Posterior vena cava (tissue), 2 donors: ENCODE measurements around the gene U2AF2. TPM values are rescaled to one million over a fixed set of nuclear protein-coding genes. Genes with fewer than 3 reads are reported as not detected.

ENCODE experiments used
- DNase-seq: peaks from one replicate; pipeline ENCODE4 v3.0.0-alpha.2; 2020; ENCODE audit warnings: low spot score
- intact Hi-C, 2 donors: fragments of 100-400 bp; cut with DNase I; formaldehyde crosslinking; loops; one replicate each; pipeline versions ENCODE4 v1.14.1 to v1.14.2; 2022 to 2023
- long read RNA-seq, 2 donors: library from polyadenylated mRNA; unstranded; transcript quantifications; one replicate each; pipeline ENCODE4 v2.0.0, GENCODE V29; 2020 to 2021
- total RNA-seq, 2 donors: library from RNA; stranded (reverse); fragmentation: NEBNext Ultra II Directional; extraction: Animal tissue kit (Norgen Biotek cat#: 25700); gene quantifications; one replicate each; pipeline ENCODE4 v1.2.1, GENCODE V29; 2021
- donor health status: DM: yes; HTN: yes; CAD: no.
- donor health status: DM: yes; HTN: yes; CAD: no.

Gene U2AF2
- total RNA-seq, result 10 to 100 TPM; 89.3 to 91.7 TPM
- long read RNA-seq, donor 1, partial matches to known transcripts, result 0 of 1 reads
- long read RNA-seq, donor 1, other reads (novel, unspliced or antisense), result 1 of 1 reads
- long read RNA-seq, donor 2, partial matches to known transcripts, result 0 of 1 reads
- long read RNA-seq, donor 2, other reads (novel, unspliced or antisense), result 1 of 1 reads

GRCh38 chr19:55654868-55655647, at the start of gene U2AF2:
U2AF2 (plus strand) TSS chr19:55655035; CDS start chr19:55655105, 70 bp downstream.
- intact Hi-C loops, result no loop called here
- peak; percentile 99 for DNase-seq

DNA sequence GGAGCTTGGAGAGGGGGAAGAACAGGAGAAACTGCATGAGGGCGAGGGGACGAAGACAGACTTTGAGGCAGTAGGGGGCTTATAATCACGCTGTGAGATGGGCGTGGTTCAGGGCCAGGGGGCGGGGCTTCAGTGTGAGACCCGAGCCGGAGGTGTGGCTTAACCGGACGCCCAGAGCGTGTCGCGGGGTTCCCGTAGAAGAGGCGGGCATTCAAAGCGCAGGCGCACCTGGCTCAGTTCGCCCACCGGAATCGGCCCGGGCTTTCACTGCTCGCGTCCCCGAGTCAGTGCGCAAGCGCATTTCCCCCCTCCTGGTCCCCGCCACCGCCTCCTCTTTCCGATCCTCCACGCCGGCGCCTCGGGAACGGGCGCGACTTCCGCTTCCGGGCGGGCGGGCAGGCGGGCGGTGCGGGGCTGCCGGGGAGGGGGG, 49.6 kb upstream of the U2AF2 start:
- intact Hi-C loops, result loop anchor here (5.0 kb wide), 1 partner anchor 88 kb away; no protein-coding TSS in a partner anchor
- DNase-seq, result peak; percentile 99

DNA sequence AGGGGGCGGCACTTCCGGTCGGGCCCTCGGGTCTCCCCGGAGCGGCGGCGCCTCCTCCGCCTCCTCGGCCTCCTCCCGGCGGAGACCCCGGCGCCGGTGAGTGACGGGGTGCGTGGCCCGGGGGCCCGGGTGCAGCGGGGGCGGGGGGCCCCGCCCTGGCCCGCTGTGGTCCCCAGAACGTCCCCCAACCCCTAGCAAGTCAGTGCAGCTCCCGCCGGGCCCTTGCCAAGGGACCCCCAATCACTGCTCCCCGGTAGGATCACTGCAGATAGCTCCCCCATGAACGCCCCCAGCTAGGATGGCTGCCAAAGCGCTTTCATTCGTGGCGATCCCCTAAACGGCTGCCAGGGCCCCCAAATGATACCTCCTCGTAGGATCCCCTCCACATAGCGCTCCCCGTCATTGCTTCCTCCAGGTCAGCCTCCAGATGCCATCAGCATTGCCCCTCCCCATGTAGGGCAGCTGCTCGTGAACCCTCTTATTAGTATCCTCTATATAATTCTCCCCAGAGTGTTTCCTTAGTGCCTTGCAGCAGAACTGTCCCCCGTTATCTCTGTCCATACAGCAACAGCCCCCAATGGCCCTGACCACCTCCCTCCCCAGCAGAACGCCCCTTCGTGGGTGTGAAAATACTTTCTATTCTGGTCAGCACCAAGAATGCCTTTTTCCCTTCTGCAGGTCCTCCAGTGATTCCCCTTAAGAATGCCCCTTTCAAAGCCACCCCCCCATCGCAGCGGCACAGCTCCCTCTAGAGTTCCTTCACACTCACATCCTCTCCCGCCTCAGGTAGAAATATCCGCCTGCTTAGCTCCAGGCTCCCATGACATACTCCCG, 49.0 kb upstream of the U2AF2 start, which contains the start of gene ZNF865:
TSS of gene ZNF865 (plus strand) at position 11 of the 834 bp plus-strand sequence. CDS start 7,972 bp downstream, outside the sequence.
- intact Hi-C loops, result loop anchor here (5.0 kb wide), 1 partner anchor 89 kb away; no protein-coding TSS in a partner anchor
- DNase-seq, result peak; percentile 93

GRCh38 chr19:55606471-55606787, 48.4 kb upstream of the U2AF2 start:
- intact Hi-C loops, result loop anchor here (5.0 kb wide), 1 partner anchor 89 kb away; no protein-coding TSS in a partner anchor
- no peak for DNase-seq

DNA sequence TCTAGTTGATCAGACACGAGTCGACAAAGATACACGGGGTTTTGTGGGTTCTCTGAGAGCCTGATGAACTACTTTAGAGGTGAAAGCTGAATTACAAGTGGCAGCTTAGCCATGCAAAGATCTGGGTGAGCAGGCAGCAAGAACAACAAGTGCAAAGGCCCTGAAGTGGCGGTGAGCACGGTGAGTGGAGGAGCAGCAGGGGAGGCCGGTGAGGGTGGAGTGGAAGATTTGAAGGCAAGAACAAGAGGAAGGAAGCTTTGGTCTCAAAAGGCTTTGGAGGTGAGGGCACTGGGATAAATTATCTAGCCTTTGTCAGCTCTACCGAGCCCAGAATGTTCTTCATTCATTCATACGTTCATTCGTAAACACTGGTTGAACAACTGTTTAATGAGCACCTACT, 48.0 kb upstream of the U2AF2 start:
- DNase-seq, result no peak
- intact Hi-C loops, result loop anchor here (5.0 kb wide), 1 partner anchor 90 kb away; no protein-coding TSS in a partner anchor

GRCh38 chr19:55609326-55609725, 45.5 kb upstream of the U2AF2 start:
- intact Hi-C loops, result loop anchor here (5.0 kb wide), 1 partner anchor 92 kb away; no protein-coding TSS in a partner anchor
- DNase-seq, result no peak

DNA sequence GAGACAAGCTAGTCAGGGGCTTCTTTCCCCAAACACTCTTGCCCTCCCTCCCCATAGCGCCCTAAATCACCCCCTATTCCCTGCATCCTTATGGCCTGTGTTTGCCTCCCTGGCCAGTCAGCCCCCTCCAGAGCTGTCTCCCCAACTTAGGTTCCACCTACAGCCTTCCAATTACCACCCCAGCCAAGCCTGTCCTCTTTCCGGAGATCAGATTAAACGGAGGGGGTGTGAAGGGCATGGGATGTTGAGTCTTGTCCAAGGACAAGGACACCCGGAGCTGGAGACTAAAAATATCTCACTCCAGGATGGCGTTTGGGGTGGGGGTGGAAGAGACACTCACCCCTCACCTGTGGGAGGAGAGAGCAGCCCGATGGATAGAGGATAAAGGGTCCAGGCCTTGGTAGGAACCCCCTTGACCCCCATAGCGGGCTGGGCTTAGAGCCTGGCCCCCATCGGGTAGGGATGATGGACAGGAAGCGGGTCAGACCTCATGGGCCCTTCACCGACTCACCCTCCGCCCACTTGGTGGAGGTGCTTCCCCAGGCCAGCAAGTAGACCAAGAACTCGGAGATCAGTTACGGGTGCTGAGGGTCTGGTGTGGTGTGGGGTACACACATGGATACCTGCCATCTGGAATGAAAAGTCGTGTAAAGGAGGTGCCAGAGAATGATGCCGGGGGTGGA, 43.4 kb upstream of the U2AF2 start:
- intact Hi-C loops, result no loop called here
- no peak for DNase-seq

DNA sequence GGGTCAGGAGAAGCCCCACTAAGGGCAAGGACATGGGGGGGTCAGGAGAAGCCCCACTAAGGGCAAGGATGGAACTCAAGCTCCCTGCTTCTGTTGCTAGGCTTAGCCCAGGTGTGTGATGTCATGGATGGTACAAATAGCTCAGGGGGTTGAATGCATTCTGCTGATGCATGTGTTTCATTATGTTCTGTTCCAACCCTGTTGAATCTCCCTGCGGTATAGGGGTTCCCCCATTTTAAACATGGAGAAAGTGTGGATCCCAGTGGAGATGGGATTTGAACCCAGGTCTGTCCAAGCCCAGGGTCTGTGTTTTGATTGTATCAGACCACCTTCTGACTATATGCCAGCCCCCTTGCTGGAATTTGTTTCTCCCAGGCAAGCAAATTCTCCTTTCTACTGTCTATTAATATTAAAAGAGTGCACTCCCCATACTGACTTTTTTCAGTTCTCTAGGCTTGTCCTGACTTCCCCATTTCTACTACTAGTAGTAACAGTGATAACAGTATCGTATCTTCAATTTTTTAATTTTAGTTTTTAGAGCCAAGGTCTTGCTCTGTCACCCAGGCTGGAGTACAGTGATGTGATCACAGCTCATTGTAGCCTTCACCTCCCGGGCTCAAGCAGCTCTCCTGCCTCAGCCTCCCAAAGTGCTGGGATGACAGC, 42.7 kb upstream of the U2AF2 start:
- intact Hi-C loops, result no loop called here
- no peak for DNase-seq

DNA sequence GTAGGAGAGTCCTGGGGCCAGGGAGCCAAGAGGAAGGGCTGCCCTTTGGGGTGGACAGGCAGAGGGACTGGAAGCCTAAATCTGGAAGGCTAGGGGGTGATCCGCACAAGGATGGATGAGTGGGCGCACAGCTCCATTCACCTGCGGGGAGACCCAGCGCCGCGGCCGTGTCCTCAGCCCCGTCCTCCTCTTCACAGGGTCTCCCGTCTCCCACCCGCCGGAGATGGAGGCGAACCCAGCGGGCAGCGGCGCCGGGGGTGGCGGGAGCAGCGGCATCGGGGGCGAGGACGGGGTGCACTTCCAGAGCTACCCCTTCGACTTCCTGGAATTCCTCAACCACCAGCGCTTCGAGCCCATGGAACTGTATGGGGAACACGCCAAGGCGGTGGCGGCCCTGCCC, 41.4 kb upstream of the U2AF2 start:
- intact Hi-C loops, result no loop called here
- DNase-seq, result no peak

GRCh38 chr19:55613930-55614710, 40.7 kb upstream of the U2AF2 start:
- intact Hi-C loops, result no loop called here
- DNase-seq, result no peak

DNA sequence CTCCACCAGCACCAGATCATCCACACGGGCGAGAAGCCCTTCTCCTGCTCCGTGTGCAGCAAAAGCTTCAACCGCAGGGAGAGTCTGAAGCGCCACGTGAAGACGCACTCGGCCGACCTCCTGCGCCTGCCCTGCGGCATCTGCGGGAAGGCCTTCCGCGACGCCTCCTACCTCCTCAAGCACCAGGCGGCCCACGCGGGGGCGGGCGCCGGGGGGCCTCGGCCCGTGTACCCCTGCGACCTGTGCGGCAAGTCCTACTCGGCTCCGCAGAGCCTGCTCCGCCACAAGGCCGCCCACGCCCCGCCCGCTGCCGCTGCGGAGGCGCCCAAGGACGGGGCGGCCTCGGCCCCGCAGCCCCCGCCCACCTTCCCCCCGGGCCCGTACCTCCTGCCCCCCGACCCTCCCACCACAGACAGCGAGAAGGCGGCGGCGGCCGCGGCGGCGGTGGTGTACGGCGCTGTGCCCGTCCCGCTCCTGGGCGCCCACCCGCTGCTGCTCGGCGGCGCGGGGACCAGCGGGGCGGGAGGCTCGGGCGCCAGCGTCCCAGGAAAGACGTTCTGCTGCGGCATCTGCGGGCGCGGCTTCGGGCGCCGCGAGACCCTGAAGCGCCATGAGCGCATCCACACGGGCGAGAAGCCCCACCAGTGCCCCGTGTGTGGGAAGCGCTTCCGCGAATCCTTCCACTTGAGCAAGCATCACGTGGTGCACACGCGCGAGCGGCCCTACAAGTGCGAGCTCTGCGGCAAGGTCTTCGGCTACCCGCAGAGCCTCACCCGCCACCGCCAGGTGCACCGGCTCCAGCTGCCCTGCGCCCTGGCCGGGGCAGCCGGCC, 39.9 kb upstream of the U2AF2 start:
- no peak for DNase-seq
- intact Hi-C loops, result no loop called here

GRCh38 chr19:55615543-55616394, 39.1 kb upstream of the U2AF2 start:
- no peak for DNase-seq
- intact Hi-C loops, result no loop called here

- intact Hi-C loops, result no loop called here
- no peak for DNase-seq
Measured at GRCh38 chr19:55616395-55616875, 38.4 kb upstream of the U2AF2 start.

DNA sequence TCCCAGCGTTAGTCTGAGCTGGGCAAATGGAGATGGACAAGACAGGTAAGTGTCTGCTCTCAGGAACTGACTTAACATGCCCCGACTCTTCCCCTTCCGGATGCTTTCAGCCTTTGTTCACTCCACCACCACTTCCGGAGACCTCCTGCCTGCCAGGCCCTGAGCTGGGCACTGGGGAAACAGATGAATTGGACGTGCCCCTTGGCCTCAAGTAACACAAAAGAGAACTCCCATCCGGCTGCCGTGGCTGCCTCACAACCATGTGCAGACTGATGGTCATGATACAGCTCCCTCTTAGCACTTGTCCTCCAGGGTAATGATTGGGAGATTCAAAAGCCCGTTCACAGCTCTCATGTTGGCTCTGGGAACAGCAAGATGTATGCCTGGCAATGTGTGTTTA, 37.4 kb upstream of the U2AF2 start:
- no peak for DNase-seq
- intact Hi-C loops, result no loop called here

GRCh38 chr19:55618426-55618825, 36.4 kb upstream of the U2AF2 start:
- no peak for DNase-seq
- intact Hi-C loops, result no loop called here

DNA sequence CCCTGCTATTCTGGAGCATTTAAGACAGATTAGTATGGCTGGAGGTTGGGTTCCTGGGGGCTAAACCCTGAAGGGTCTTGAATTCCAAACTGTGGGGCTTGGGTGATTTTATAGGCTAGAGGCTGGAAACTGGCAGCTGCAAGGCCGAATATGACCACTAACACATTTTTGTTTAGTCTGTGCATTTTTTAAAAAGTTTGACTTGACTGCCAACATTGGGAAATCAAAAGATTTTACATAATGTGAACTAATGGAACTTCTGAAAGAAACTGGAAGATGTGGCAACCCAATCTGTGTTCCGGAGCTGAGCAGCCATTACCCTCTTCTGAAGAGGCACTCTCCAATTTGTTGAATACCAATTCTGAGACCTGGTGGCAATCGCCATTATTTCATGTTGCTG, 35.5 kb upstream of the U2AF2 start:
- no peak for DNase-seq
- intact Hi-C loops, result no loop called here
